Trophoblast cell (in vitro differentiated cells and primary cell): ENCODE data around the gene ITGA11.

ENCODE experiments used
- DNase-seq, 2 donors: peaks; one replicate each; pipeline ENCODE4 v3.0.0-alpha.2; 2016
- H2AFZ ChIP-seq: 2 replicates; pipeline ENCODE4 v1.6.1; 2013; ENCODE audit warnings: low read length, moderate library complexity, mild to moderate bottlenecking; ENCODE audit not compliant: insufficient read depth, poor library complexity
- H2AK5ac ChIP-seq: 2 replicates; pipeline ENCODE4 v1.6.1; 2013; ENCODE audit warnings: mild to moderate bottlenecking, low read length
- H2BK120ac ChIP-seq: 2 replicates; pipeline ENCODE4 v1.6.1; 2013; ENCODE audit warnings: low read length, mild to moderate bottlenecking, moderate library complexity; ENCODE audit not compliant: insufficient read depth, poor library complexity
- H2BK12ac ChIP-seq: 2 replicates; pipeline ENCODE4 v1.6.1; 2013; ENCODE audit warnings: mild to moderate bottlenecking, low read length, moderate library complexity
- H2BK5ac ChIP-seq: 2 replicates; pipeline ENCODE4 v1.6.1; 2013; ENCODE audit warnings: low read length, low read depth, moderate library complexity, mild to moderate bottlenecking; ENCODE audit not compliant: poor library complexity
- H3K14ac ChIP-seq: 2 replicates; pipeline ENCODE4 v1.6.1; 2013; ENCODE audit warnings: mild to moderate bottlenecking, low read length
- H3K18ac ChIP-seq: 2 replicates; pipeline ENCODE4 v1.6.1; 2013; ENCODE audit warnings: mild to moderate bottlenecking, low read length
- H3K23ac ChIP-seq: 2 replicates; pipeline ENCODE4 v1.6.1; 2013; ENCODE audit warnings: low read length
- H3K27ac ChIP-seq: 2 replicates; pipeline ENCODE4 v1.5.1; 2013; ENCODE audit warnings: low read depth, mild to moderate bottlenecking, inconsistent platforms, low read length, moderate library complexity
- H3K27me3 ChIP-seq: 2 replicates; pipeline ENCODE4 v1.6.1; 2013; ENCODE audit warnings: inconsistent platforms, mild to moderate bottlenecking, low read length, moderate library complexity; ENCODE audit not compliant: insufficient read depth
- H3K36me3 ChIP-seq, 2 experiments: 1 replicate in 1 of 2; 2 replicates in 1 of 2; pipeline ENCODE4 v1.6.1; 2013; ENCODE audit warnings: low read length in 2 of 2, mild to moderate bottlenecking in 2 of 2, moderate library complexity in 1 of 2; ENCODE audit not compliant: insufficient read depth in 2 of 2, control insufficient read depth in 1 of 2
- H3K4ac ChIP-seq: 2 replicates; pipeline ENCODE4 v1.6.1; 2013; ENCODE audit warnings: low read depth, mild to moderate bottlenecking, low read length, moderate library complexity
- H3K4me1 ChIP-seq, 2 experiments: 1 replicate in 1 of 2; 2 replicates in 1 of 2; pipeline ENCODE4 v1.6.1; 2013; ENCODE audit warnings: low read length in 2 of 2, mild to moderate bottlenecking in 2 of 2, moderate library complexity in 1 of 2; ENCODE audit not compliant: insufficient read depth in 2 of 2, control insufficient read depth in 1 of 2
- H3K4me2 ChIP-seq: 2 replicates; pipeline ENCODE4 v1.6.1; 2013; ENCODE audit warnings: inconsistent platforms, mild to moderate bottlenecking, low read length, moderate library complexity
- H3K4me3 ChIP-seq: 2 replicates; pipeline ENCODE4 v1.5.1; 2013; ENCODE audit warnings: mild to moderate bottlenecking, low read depth, low read length, inconsistent platforms
- H3K79me1 ChIP-seq: one replicate; pipeline ENCODE4 v1.6.1; 2013; ENCODE audit warnings: low read length
- H3K79me2 ChIP-seq: 2 replicates; pipeline ENCODE4 v1.6.1; 2013; ENCODE audit warnings: low read length, mild to moderate bottlenecking; ENCODE audit not compliant: control insufficient read depth, insufficient read depth, poor library complexity
- H3K9ac ChIP-seq: 2 replicates; pipeline ENCODE4 v1.6.1; 2013; ENCODE audit warnings: mild to moderate bottlenecking, low read length
- H3K9me3 ChIP-seq: 2 replicates; pipeline ENCODE4 v1.6.1; 2013; ENCODE audit warnings: low read depth, mild to moderate bottlenecking, control low read depth, inconsistent platforms, low read length; ENCODE audit not compliant: insufficient read depth
- H4K12ac ChIP-seq: 2 replicates; pipeline ENCODE4 v1.6.1; 2013; ENCODE audit warnings: low read depth, mild to moderate bottlenecking, low read length, moderate library complexity
- H4K8ac ChIP-seq: 2 replicates; pipeline ENCODE4 v1.6.1; 2013; ENCODE audit warnings: low read depth, mild to moderate bottlenecking, low read length, moderate library complexity
- H4K91ac ChIP-seq: one replicate; pipeline ENCODE4 v1.6.1; 2013; ENCODE audit warnings: low read depth, mild to moderate bottlenecking, low read length, moderate library complexity
- WGBS: extraction: QIAGEN DNeasy Blood & Tissue Kit; methylation state at CpG from one replicate; pipeline ENCODE4 v1.1.7; 2013; ENCODE audit warnings: missing lambda C conversion rate; ENCODE audit not compliant: insufficient read length, insufficient coverage; ENCODE audit errors: extremely low coverage; 5-methylcytosine and 5-hydroxymethylcytosine counted together

The ITGA11 gene

DNA sequence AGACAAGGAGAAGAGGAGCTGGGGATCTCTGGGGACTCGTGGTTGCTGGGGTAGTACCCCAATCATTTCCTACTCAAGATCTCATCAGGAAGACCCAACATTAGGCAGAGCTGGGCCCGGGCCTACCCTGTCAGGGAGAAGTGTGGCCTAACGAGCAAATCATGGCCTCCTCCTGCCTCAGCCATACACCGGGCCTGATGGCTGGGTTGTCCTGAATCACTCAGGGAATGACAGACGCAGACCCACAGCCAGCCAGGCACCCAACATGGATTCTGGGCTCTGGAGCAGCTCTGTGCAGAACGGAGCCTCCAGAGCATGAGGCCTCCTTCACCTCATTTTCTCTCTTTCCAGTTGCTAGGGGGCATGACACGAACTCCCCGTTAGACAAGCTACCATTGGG, 19.7 kb downstream of the ITGA11 start:
- no peak overlapping the region for H3K9ac ChIP-seq
- no peaks in the 10 kb centered on the region for H3K79me2 ChIP-seq
- H3K36me3 ChIP-seq = no peaks in the 10 kb centered on the region
- no peaks in the 10 kb centered on the region for H3K4me1 ChIP-seq
- no peak overlapping the region for H3K14ac ChIP-seq
- peaks cover 6% of the 10 kb centered on the region for H3K9me3 ChIP-seq
- no peak overlapping the region for H3K4me2 ChIP-seq
- WGBS = no CpG with 5 or more reads among the region's 8 CpGs
- no peak for DNase-seq
- H3K4ac ChIP-seq = no peak overlapping the region
- no peak overlapping the region for H3K23ac ChIP-seq
- no peak overlapping the region for H3K18ac ChIP-seq
- no peaks in the 10 kb centered on the region for H3K79me1 ChIP-seq
- H2AK5ac ChIP-seq = no peak overlapping the region
- H2BK120ac ChIP-seq = no peak overlapping the region
- H2BK12ac ChIP-seq = no peak overlapping the region
- H4K91ac ChIP-seq = no peak overlapping the region
- no peak overlapping the region for H3K4me3 ChIP-seq
- H4K12ac ChIP-seq = no peak overlapping the region
- H3K27me3 ChIP-seq = no peaks in the 10 kb centered on the region
- H2BK5ac ChIP-seq = no peak overlapping the region
- H2AFZ ChIP-seq = no peak overlapping the region
- H3K27ac ChIP-seq = no peak overlapping the region
- H4K8ac ChIP-seq = no peak overlapping the region

DNA sequence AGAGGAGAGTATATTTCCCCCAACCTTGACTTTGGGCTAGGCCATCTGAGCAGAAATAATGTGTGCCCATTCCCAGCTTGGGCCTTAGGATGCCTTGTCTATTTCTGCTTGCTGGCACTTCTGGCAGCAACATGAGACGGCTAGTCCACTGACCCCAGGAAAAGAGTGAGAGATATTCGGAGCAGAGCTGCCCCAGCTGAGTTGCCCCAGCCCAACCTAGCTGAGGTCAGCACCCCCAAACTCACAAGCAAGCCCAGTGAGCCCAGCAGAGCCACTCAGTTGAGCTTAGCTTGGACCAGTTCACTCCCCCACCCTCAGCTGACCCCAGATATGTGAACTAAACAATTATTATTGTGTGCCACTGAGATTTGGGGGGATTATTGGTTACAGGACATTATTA, 20.2 kb downstream of the ITGA11 start:
- H3K4me1 ChIP-seq = no peaks in the 10 kb centered on the region
- H3K4me2 ChIP-seq = no peak overlapping the region
- no peak overlapping the region for H3K23ac ChIP-seq
- no CpG with 5 or more reads among the region's 2 CpGs for WGBS
- no peak for DNase-seq
- H3K36me3 ChIP-seq = no peaks in the 10 kb centered on the region
- H3K4me3 ChIP-seq = no peak overlapping the region
- no peaks in the 10 kb centered on the region for H3K79me1 ChIP-seq
- no peak overlapping the region for H2AFZ ChIP-seq
- no peak overlapping the region for H3K18ac ChIP-seq
- no peak overlapping the region for H2AK5ac ChIP-seq
- H4K91ac ChIP-seq = no peak overlapping the region
- H3K79me2 ChIP-seq = no peaks in the 10 kb centered on the region
- peaks cover 6% of the 10 kb centered on the region for H3K9me3 ChIP-seq
- H2BK12ac ChIP-seq = no peak overlapping the region
- H4K8ac ChIP-seq = no peak overlapping the region
- H3K4ac ChIP-seq = no peak overlapping the region
- no peak overlapping the region for H4K12ac ChIP-seq
- no peaks in the 10 kb centered on the region for H3K27me3 ChIP-seq
- H2BK5ac ChIP-seq = no peak overlapping the region
- H3K9ac ChIP-seq = no peak overlapping the region
- no peak overlapping the region for H2BK120ac ChIP-seq
- no peak overlapping the region for H3K14ac ChIP-seq
- H3K27ac ChIP-seq = no peak overlapping the region

- Histone ChIP-seq H3K27ac (no peak overlapping the region), H3K14ac (no peak overlapping the region), H2BK120ac (no peak overlapping the region), H3K4ac (no peak overlapping the region), H3K79me2 (no peaks in the 10 kb centered on the region), H3K9ac (no peak overlapping the region), H2BK12ac (no peak overlapping the region), H3K4me3 (no peak overlapping the region), H3K9me3 (peaks cover 6% of the 10 kb centered on the region), H2AK5ac (no peak overlapping the region), H2AFZ (no peak overlapping the region), H3K27me3 (no peaks in the 10 kb centered on the region), H3K36me3 (no peaks in the 10 kb centered on the region), H3K23ac (no peak overlapping the region), H3K18ac (no peak overlapping the region), H4K8ac (no peak overlapping the region), H3K4me1 (no peaks in the 10 kb centered on the region), H4K91ac (no peak overlapping the region), H3K79me1 (no peaks in the 10 kb centered on the region), H2BK5ac (no peak overlapping the region), H4K12ac (no peak overlapping the region), H3K4me2 (no peak overlapping the region)
- DNase-seq = no peak
- WGBS = no CpG with 5 or more reads among the region's 4 CpGs
Observed at GRCh38 chr15:68411343-68411675, 20.7 kb downstream of the ITGA11 start.

- H2AK5ac ChIP-seq = no peak overlapping the region
- H3K79me1 ChIP-seq = no peaks in the 10 kb centered on the region
- no peak overlapping the region for H3K4ac ChIP-seq
- H4K91ac ChIP-seq = no peak overlapping the region
- H2AFZ ChIP-seq = no peak overlapping the region
- H3K9me3 ChIP-seq = peaks cover 6% of the 10 kb centered on the region
- no peaks in the 10 kb centered on the region for H3K4me1 ChIP-seq
- no CpG with 5 or more reads among the region's 8 CpGs for WGBS
- no peaks in the 10 kb centered on the region for H3K27me3 ChIP-seq
- no peak overlapping the region for H4K12ac ChIP-seq
- no peaks in the 10 kb centered on the region for H3K36me3 ChIP-seq
- H2BK120ac ChIP-seq = no peak overlapping the region
- H3K4me2 ChIP-seq = no peak overlapping the region
- no peak overlapping the region for H2BK5ac ChIP-seq
- no peak overlapping the region for H3K4me3 ChIP-seq
- H2BK12ac ChIP-seq = no peak overlapping the region
- H3K18ac ChIP-seq = no peak overlapping the region
- H3K79me2 ChIP-seq = no peaks in the 10 kb centered on the region
- no peak overlapping the region for H4K8ac ChIP-seq
- no peak for DNase-seq
- H3K23ac ChIP-seq = no peak overlapping the region
- no peak overlapping the region for H3K14ac ChIP-seq
- no peak overlapping the region for H3K9ac ChIP-seq
- no peak overlapping the region for H3K27ac ChIP-seq
Observed at GRCh38 chr15:68410466-68411342, 21.3 kb downstream of the ITGA11 start.
